Uterus (tissue), 4 donors: ENCODE results near the gene XYLB. TPM values are rescaled to one million over a fixed set of nuclear protein-coding genes. Genes with fewer than 3 reads are reported as not detected.

Experiments used
- DNase-seq, 2 donors: peaks; one replicate each; pipeline ENCODE4 v3.0.0-alpha.2; 2019 to 2020
- H3K27ac ChIP-seq, 2 donors: fragments of 200-600 bp; sonication (generic); 1 replicate in 1 of 2; 2 replicates in 1 of 2; pipeline ENCODE4 v1.5.1; 2016 to 2018
- H3K27me3 ChIP-seq, 2 donors: fragments of 200-600 bp; sonication (generic); one replicate each; pipeline ENCODE4 v1.5.1; 2018 to 2019; ENCODE audit warnings: control low read depth in 1 of 2
- H3K36me3 ChIP-seq, 2 donors: fragments of 200-600 bp; sonication (generic); one replicate each; pipeline ENCODE4 v1.5.1; 2019; ENCODE audit warnings: control low read depth in 1 of 2
- H3K4me1 ChIP-seq, 2 donors: fragments of 200-600 bp; sonication (generic); one replicate each; pipeline ENCODE4 v1.5.1; 2018 to 2019; ENCODE audit warnings: control low read depth in 1 of 2
- H3K4me3 ChIP-seq, 2 donors: fragments of 200-600 bp; sonication (generic); 1 replicate in 1 of 2; 2 replicates in 1 of 2; pipeline ENCODE4 v1.5.1; 2018 to 2019; ENCODE audit warnings: mild to moderate bottlenecking in 1 of 2
- H3K9me3 ChIP-seq, 2 donors: fragments of 200-600 bp; sonication (generic); one replicate each; pipeline ENCODE4 v1.5.1; 2019; ENCODE audit warnings: control low read depth in 1 of 2
- CTCF ChIP-seq, 4 experiments: fragments of 200-600 bp in 2 of 4; fragments of 450-650 bp in 2 of 4; sonication (generic) in 2 of 4; IDR thresholded peaks; one replicate each; pipeline ENCODE4 v1.5.1; 2016 to 2019; ENCODE audit warnings: antibody characterized with exemption in 4 of 4, mild to moderate bottlenecking in 2 of 4, moderate library complexity in 1 of 4
- POLR2A ChIP-seq, 2 donors: fragments of 450-650 bp; IDR thresholded peaks; one replicate each; pipeline ENCODE4 v1.6.1; 2016; ENCODE audit warnings: antibody characterized with exemption in 2 of 2, mild to moderate bottlenecking in 1 of 2, moderate library complexity in 1 of 2
- intact Hi-C: fragments of 100-400 bp; cut with DNase I; formaldehyde crosslinking; loops from one replicate; pipeline ENCODE4 v1.15.1; 2023; ENCODE audit warnings: low total_unique reads
- total RNA-seq, 4 donors: library from RNA; depleted of rRNA in 3 of 4; stranded (reverse); fragments of >200 nt in 3 of 4; gene quantifications; one replicate each; pipeline versions ENCODE4 v1.1.0 to v1.2.4, GENCODE V29; 2014 to 2023
- donor health status: DM: yes; HTN: yes; CAD: no.

XYLB gene
- total RNA-seq, 4 donors from 2014 or later: 0.26 to 12.7 (median 6.5) TPM

GRCh38 chr3:38334142-38335055, 12.2 kb upstream of the XYLB start:
- Histone ChIP-seq H3K27ac (no peak overlapping the region), H3K4me3 (no peak overlapping the region), H3K4me1 (no peaks in the 10 kb centered on the region), H3K27me3 (no peaks in the 10 kb centered on the region), H3K9me3 (no peaks in the 10 kb centered on the region), H3K36me3 (no peaks in the 10 kb centered on the region)
- intact Hi-C loops: no loop called here
- TF ChIP-seq CTCF (IDR thresholded peaks at IDR 0.05) (no peak), POLR2A (IDR thresholded peaks at IDR 0.05) (no peak)
- DNase-seq: no peak

- Histone ChIP-seq H3K27ac (no peak overlapping the region), H3K27me3 (no peaks in the 10 kb centered on the region), H3K36me3 (no peaks in the 10 kb centered on the region), H3K9me3 (no peaks in the 10 kb centered on the region), H3K4me3 (no peak overlapping the region), H3K4me1 (no peaks in the 10 kb centered on the region)
- DNase-seq: no peak
- intact Hi-C loops: no loop called here
- no peak for TF ChIP-seq CTCF (IDR thresholded peaks at IDR 0.05)
- no peak for TF ChIP-seq POLR2A (IDR thresholded peaks at IDR 0.05)
Measured at GRCh38 chr3:38335263-38335662, 11.3 kb upstream of the XYLB start.

- no peak for TF ChIP-seq CTCF (IDR thresholded peaks at IDR 0.05)
- no peak for TF ChIP-seq POLR2A (IDR thresholded peaks at IDR 0.05)
- Histone ChIP-seq H3K27ac (no peak overlapping the region), H3K27me3 (no peaks in the 10 kb centered on the region), H3K4me3 (no peak overlapping the region), H3K36me3 (no peaks in the 10 kb centered on the region), H3K9me3 (no peaks in the 10 kb centered on the region), H3K4me1 (no peaks in the 10 kb centered on the region)
- intact Hi-C loops: no loop called here
- DNase-seq: no peak
Measured at GRCh38 chr3:38337703-38338102, 8.9 kb upstream of the XYLB start.

- no peaks in the 10 kb centered on the region for H3K27me3 ChIP-seq
- TF ChIP-seq POLR2A (IDR thresholded peaks at IDR 0.05): no peak
- TF ChIP-seq CTCF (IDR thresholded peaks at IDR 0.05): no peak
- H3K27ac ChIP-seq: no peak overlapping the region
- intact Hi-C loops: no loop called here
- H3K4me1 ChIP-seq: peaks cover 0 to 8% of the 10 kb centered on the region in 2 donors
- H3K9me3 ChIP-seq: no peaks in the 10 kb centered on the region
- H3K4me3 ChIP-seq: no peak overlapping the region
- H3K36me3 ChIP-seq: no peaks in the 10 kb centered on the region
- no peak for DNase-seq
Measured at GRCh38 chr3:38343797-38344594, 2.6 kb upstream of the XYLB start.
